ENCODE results near the gene ISX. TPM values are rescaled to one million over a fixed set of nuclear protein-coding genes. Genes with fewer than 3 reads are reported as not detected.

The ISX gene
- polyA plus RNA-seq, 1 donor from 2014 or later = not detected

GRCh38 chr22:35098921-35099320 is 33.0 kb downstream of the ISX start:
- Histone ChIP-seq H3K9me2 (ENCODE audit: insufficient read depth, low read length) (no peaks in the 10 kb centered on the region), H3K4me3 (ENCODE audit: low read length) (no peak overlapping the region), H3K79me2 (replicated peaks; ENCODE audit: insufficient read depth, low read length) (no peaks in the 10 kb centered on the region), H3K36me3 (ENCODE audit: insufficient read depth, low read length) (no peaks in the 10 kb centered on the region), H3K9ac (ENCODE audit: low read length) (no peak overlapping the region), H3K27me3 (ENCODE audit: insufficient read depth, low read depth, low read length) (no peaks in the 10 kb centered on the region), H2AFZ (ENCODE audit: low read depth, low read length) (no peak overlapping the region), H3K9me3 (ENCODE audit: low read length) (no peaks in the 10 kb centered on the region), H3K27ac (ENCODE audit: low read length) (no peak overlapping the region), H3F3A (ENCODE audit: insufficient read depth, low read length, poor library complexity, severe bottlenecking) (no peaks in the 10 kb centered on the region), H4K20me1 (ENCODE audit: insufficient read depth) (no peaks in the 10 kb centered on the region), H3K4me2 (ENCODE audit: low read length) (no peak overlapping the region)
- no peak for TF ChIP-seq EZH2 (IDR thresholded peaks at IDR 0.05; ENCODE audit: borderline replicate concordance, insufficient read depth, low read length, poor library complexity, severe bottlenecking)
- TF ChIP-seq RAD21 (conservative IDR thresholded peaks at IDR 0.05) = no peak
- no peak for TF ChIP-seq POLR2AphosphoS5 (IDR thresholded peaks at IDR 0.05)
- no peak for TF ChIP-seq TAF1 (IDR thresholded peaks at IDR 0.05; ENCODE audit: low read depth)
- no peak for TF ChIP-seq EP300 (conservative IDR thresholded peaks at IDR 0.05; ENCODE audit: poor library complexity, severe bottlenecking)
- TF ChIP-seq SMC3 (conservative IDR thresholded peaks at IDR 0.05; ENCODE audit: poor library complexity) = no peak
- TF ChIP-seq, protein P1, sequence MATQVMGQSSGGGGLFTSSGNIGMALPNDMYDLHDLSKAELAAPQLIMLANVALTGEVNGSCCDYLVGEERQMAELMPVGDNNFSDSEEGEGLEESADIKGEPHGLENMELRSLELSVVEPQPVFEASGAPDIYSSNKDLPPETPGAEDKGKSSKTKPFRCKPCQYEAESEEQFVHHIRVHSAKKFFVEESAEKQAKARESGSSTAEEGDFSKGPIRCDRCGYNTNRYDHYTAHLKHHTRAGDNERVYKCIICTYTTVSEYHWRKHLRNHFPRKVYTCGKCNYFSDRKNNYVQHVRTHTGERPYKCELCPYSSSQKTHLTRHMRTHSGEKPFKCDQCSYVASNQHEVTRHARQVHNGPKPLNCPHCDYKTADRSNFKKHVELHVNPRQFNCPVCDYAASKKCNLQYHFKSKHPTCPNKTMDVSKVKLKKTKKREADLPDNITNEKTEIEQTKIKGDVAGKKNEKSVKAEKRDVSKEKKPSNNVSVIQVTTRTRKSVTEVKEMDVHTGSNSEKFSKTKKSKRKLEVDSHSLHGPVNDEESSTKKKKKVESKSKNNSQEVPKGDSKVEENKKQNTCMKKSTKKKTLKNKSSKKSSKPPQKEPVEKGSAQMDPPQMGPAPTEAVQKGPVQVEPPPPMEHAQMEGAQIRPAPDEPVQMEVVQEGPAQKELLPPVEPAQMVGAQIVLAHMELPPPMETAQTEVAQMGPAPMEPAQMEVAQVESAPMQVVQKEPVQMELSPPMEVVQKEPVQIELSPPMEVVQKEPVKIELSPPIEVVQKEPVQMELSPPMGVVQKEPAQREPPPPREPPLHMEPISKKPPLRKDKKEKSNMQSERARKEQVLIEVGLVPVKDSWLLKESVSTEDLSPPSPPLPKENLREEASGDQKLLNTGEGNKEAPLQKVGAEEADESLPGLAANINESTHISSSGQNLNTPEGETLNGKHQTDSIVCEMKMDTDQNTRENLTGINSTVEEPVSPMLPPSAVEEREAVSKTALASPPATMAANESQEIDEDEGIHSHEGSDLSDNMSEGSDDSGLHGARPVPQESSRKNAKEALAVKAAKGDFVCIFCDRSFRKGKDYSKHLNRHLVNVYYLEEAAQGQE (IDR thresholded peaks at IDR 0.05; ENCODE audit: borderline replicate concordance) = no peak
- no peak for TF ChIP-seq CTCF (IDR thresholded peaks at IDR 0.05; ENCODE audit: poor library complexity, severe bottlenecking)
- TF ChIP-seq MXI1 (conservative IDR thresholded peaks at IDR 0.05; ENCODE audit: poor library complexity, severe bottlenecking) = no peak

GRCh38 chr22:35099883-35100282 is 33.9 kb downstream of the ISX start:
- H3K9me3 ChIP-seq (ENCODE audit: low read length) = no peaks in the 10 kb centered on the region
- no peaks in the 10 kb centered on the region for H3K36me3 ChIP-seq (ENCODE audit: insufficient read depth, low read length)
- H3K27me3 ChIP-seq (ENCODE audit: insufficient read depth, low read depth, low read length) = no peaks in the 10 kb centered on the region
- no peak overlapping the region for H3K4me2 ChIP-seq (ENCODE audit: low read length)
- H3K79me2 ChIP-seq (replicated peaks; ENCODE audit: insufficient read depth, low read length) = no peaks in the 10 kb centered on the region
- H3K9ac ChIP-seq (ENCODE audit: low read length) = no peak overlapping the region
- no peak overlapping the region for H3K4me3 ChIP-seq (ENCODE audit: low read length)
- H3K9me2 ChIP-seq (ENCODE audit: insufficient read depth, low read length) = no peaks in the 10 kb centered on the region
- H4K20me1 ChIP-seq (ENCODE audit: insufficient read depth) = no peaks in the 10 kb centered on the region
- TF ChIP-seq, protein P1 (IDR thresholded peaks at IDR 0.05; ENCODE audit: borderline replicate concordance) = no peak
- TF ChIP-seq SMC3 (conservative IDR thresholded peaks at IDR 0.05; ENCODE audit: poor library complexity) (no peak), MXI1 (conservative IDR thresholded peaks at IDR 0.05; ENCODE audit: poor library complexity, severe bottlenecking) (no peak), EP300 (conservative IDR thresholded peaks at IDR 0.05; ENCODE audit: poor library complexity, severe bottlenecking) (no peak), CTCF (IDR thresholded peaks at IDR 0.05; ENCODE audit: poor library complexity, severe bottlenecking) (no peak), TAF1 (IDR thresholded peaks at IDR 0.05; ENCODE audit: low read depth) (no peak), EZH2 (IDR thresholded peaks at IDR 0.05; ENCODE audit: borderline replicate concordance, insufficient read depth, low read length, poor library complexity, severe bottlenecking) (no peak), POLR2AphosphoS5 (IDR thresholded peaks at IDR 0.05) (no peak), RAD21 (conservative IDR thresholded peaks at IDR 0.05) (no peak)
- H3F3A ChIP-seq (ENCODE audit: insufficient read depth, low read length, poor library complexity, severe bottlenecking) = no peaks in the 10 kb centered on the region
- H2AFZ ChIP-seq (ENCODE audit: low read depth, low read length) = no peak overlapping the region
- no peak overlapping the region for H3K27ac ChIP-seq (ENCODE audit: low read length)
